WTC11 (cell line): Measurements from ENCODE around the gene SPIRE1. TPM values are rescaled to one million over a fixed set of nuclear protein-coding genes. Genes with fewer than 3 reads are reported as not detected.

ENCODE experiments used
- ATAC-seq: fragments of 200-7000 bp; cut with Tn5 transposase; 2 replicates; pipeline ENCODE4 v1.10.0; 2021; ENCODE audit warnings: mild to moderate bottlenecking, moderate library complexity
- CTCF ChIA-PET: fragments of 300-600 bp; sonication (Branson Sonifier 250); formaldehyde crosslinking; loops from one replicate; lab custom pipeline; 2021; ENCODE audit warnings: antibody characterized with exemption; lab: Charles Lee
- POLR2A ChIA-PET: fragments of 350-600 bp; sonication (Branson Sonifier 250); formaldehyde crosslinking; loops from one replicate; lab custom pipeline; 2021; ENCODE audit warnings: antibody characterized with exemption; lab: Charles Lee
- DNase-seq: peaks from one replicate; pipeline ENCODE4 v3.0.0; 2021; ENCODE audit warnings: low spot score
- H3K27ac Mint-ChIP-seq: 2 replicates; pipeline ENCODE4 v1.8.0; 2021; ENCODE audit warnings: mixed read lengths
- H3K27me3 Mint-ChIP-seq: 2 replicates; pipeline ENCODE4 v1.8.0; 2021; ENCODE audit warnings: low read depth, mild to moderate bottlenecking, moderate library complexity, mixed read lengths
- H3K36me3 Mint-ChIP-seq: 2 replicates; pipeline ENCODE4 v1.8.0; 2021; ENCODE audit warnings: mixed read lengths
- H3K4me1 Mint-ChIP-seq: 2 replicates; pipeline ENCODE4 v1.8.0; 2022; ENCODE audit warnings: mixed read lengths
- H3K4me3 Mint-ChIP-seq: 2 replicates; pipeline ENCODE4 v1.8.0; 2021; ENCODE audit warnings: mild to moderate bottlenecking, moderate library complexity, mixed read lengths
- H3K9me3 Mint-ChIP-seq: 2 replicates; pipeline ENCODE4 v1.8.0; 2021; ENCODE audit warnings: mixed read lengths
- AR ChIP-seq: fragments of 250-450 bp; sonication (Bioruptor Pico); IDR thresholded peaks from 2 replicates; pipeline ENCODE4 v1.9.0; 2021; ENCODE audit warnings: mild to moderate bottlenecking
- E2F5 ChIP-seq: sonication (generic); formaldehyde crosslinking; IDR thresholded peaks from 2 replicates; pipeline ENCODE4 v1.8.1; 2022; ENCODE audit warnings: mild to moderate bottlenecking, moderate library complexity, missing genetic modification reagents
- EMX1 ChIP-seq: fragments of 250-450 bp; sonication (Bioruptor Pico); IDR thresholded peaks from 2 replicates; pipeline ENCODE4 v1.8.0; 2021; ENCODE audit warnings: mild to moderate bottlenecking
- FOXJ3 ChIP-seq: sonication (generic); formaldehyde crosslinking; IDR thresholded peaks from 2 replicates; pipeline ENCODE4 v1.9.0; 2021; ENCODE audit warnings: missing genetic modification reagents, mild to moderate bottlenecking, borderline replicate concordance
- FOXK1 ChIP-seq: sonication (generic); formaldehyde crosslinking; IDR thresholded peaks from 2 replicates; pipeline ENCODE4 v1.8.0; 2022; ENCODE audit warnings: mild to moderate bottlenecking, moderate library complexity, missing genetic modification reagents
- GTF2I ChIP-seq: fragments of 250-450 bp; sonication (Bioruptor Pico); conservative IDR thresholded peaks from 2 replicates; pipeline ENCODE4 v1.4.0; 2021; ENCODE audit warnings: mild to moderate bottlenecking
- NR1H2 ChIP-seq: sonication (generic); formaldehyde crosslinking; IDR thresholded peaks from 2 replicates; pipeline ENCODE4 v1.9.0; 2021; ENCODE audit warnings: mild to moderate bottlenecking, moderate library complexity, missing genetic modification reagents
- NR2C2 ChIP-seq: sonication (generic); formaldehyde crosslinking; IDR thresholded peaks from 2 replicates; pipeline ENCODE4 v1.8.0; 2022; ENCODE audit warnings: mild to moderate bottlenecking, missing genetic modification reagents
- NR3C1 ChIP-seq: sonication (generic); formaldehyde crosslinking; conservative IDR thresholded peaks from 2 replicates; pipeline ENCODE4 v1.8.1; 2023; ENCODE audit warnings: low read depth, mild to moderate bottlenecking, missing genetic modification reagents
- PRRX2 ChIP-seq: fragments of 250-450 bp; sonication (Bioruptor Pico); IDR thresholded peaks from 2 replicates; pipeline ENCODE4 v1.8.0; 2021; ENCODE audit warnings: mild to moderate bottlenecking
- SMAD3 ChIP-seq: sonication (generic); formaldehyde crosslinking; IDR thresholded peaks from 2 replicates; pipeline ENCODE4 v1.8.0; 2022; ENCODE audit warnings: missing genetic modification reagents, mild to moderate bottlenecking, borderline replicate concordance
- TEAD4 ChIP-seq: sonication (generic); formaldehyde crosslinking; IDR thresholded peaks from 2 replicates; pipeline ENCODE4 v1.8.0; 2022; ENCODE audit warnings: mild to moderate bottlenecking, missing genetic modification reagents
- TP53 ChIP-seq: sonication (generic); formaldehyde crosslinking; IDR thresholded peaks from 2 replicates; pipeline ENCODE4 v1.8.1; 2023; ENCODE audit warnings: mild to moderate bottlenecking, missing genetic modification reagents
- ZBTB21 ChIP-seq: sonication (generic); formaldehyde crosslinking; IDR thresholded peaks from 2 replicates; pipeline ENCODE4 v1.8.1; 2023; ENCODE audit warnings: mild to moderate bottlenecking, missing genetic modification reagents, borderline replicate concordance
- ZNF219 ChIP-seq: sonication (generic); formaldehyde crosslinking; IDR thresholded peaks from 2 replicates; pipeline ENCODE4 v1.8.0; 2023; ENCODE audit warnings: missing genetic modification reagents, mild to moderate bottlenecking, borderline replicate concordance
- ZNF232 ChIP-seq: sonication (generic); formaldehyde crosslinking; IDR thresholded peaks from 2 replicates; pipeline ENCODE4 v1.8.0; 2022; ENCODE audit warnings: mild to moderate bottlenecking, missing genetic modification reagents
- ZNF263 ChIP-seq: sonication (generic); formaldehyde crosslinking; IDR thresholded peaks from 2 replicates; pipeline ENCODE4 v1.8.1; 2022; ENCODE audit warnings: low read depth, mild to moderate bottlenecking, moderate library complexity, missing genetic modification reagents
- ZNF317 ChIP-seq: sonication (generic); formaldehyde crosslinking; IDR thresholded peaks from 2 replicates; pipeline ENCODE4 v1.8.1; 2023; ENCODE audit warnings: low read depth, mild to moderate bottlenecking, moderate library complexity, missing genetic modification reagents, borderline replicate concordance
- ZNF416 ChIP-seq: fragments of 250-450 bp; sonication (Bioruptor Pico); IDR thresholded peaks from 2 replicates; pipeline ENCODE4 v1.9.0; 2021; ENCODE audit warnings: mild to moderate bottlenecking, inconsistent platforms
- total RNA-seq: library from RNA; stranded (reverse); gene quantifications from 3 replicates; pipeline ENCODE4 v1.2.3, GENCODE V29; 2021
- TF ChIP-seq, protein P1 (sequence below): sonication (generic); formaldehyde crosslinking; IDR thresholded peaks from 2 replicates; pipeline ENCODE4 v1.8.0; 2022; ENCODE audit warnings: mild to moderate bottlenecking, missing genetic modification reagents
- TF ChIP-seq, protein P2 (sequence below): sonication (generic); formaldehyde crosslinking; IDR thresholded peaks from 2 replicates; pipeline ENCODE4 v1.8.1; 2023; ENCODE audit warnings: mild to moderate bottlenecking, missing genetic modification reagents, moderate library complexity
- TF ChIP-seq, protein P3 (sequence below): fragments of 250-450 bp; sonication (Bioruptor Pico); IDR thresholded peaks from 2 replicates; pipeline ENCODE4 v1.9.0; 2021; ENCODE audit warnings: mild to moderate bottlenecking
- TF ChIP-seq, protein P4 (sequence below): sonication (generic); formaldehyde crosslinking; IDR thresholded peaks from 2 replicates; pipeline ENCODE4 v1.8.1; 2023; ENCODE audit warnings: mild to moderate bottlenecking, moderate library complexity, missing genetic modification reagents
- TF ChIP-seq, protein P5 (sequence below): sonication (generic); formaldehyde crosslinking; conservative IDR thresholded peaks from 2 replicates; pipeline ENCODE4 v1.8.1; 2023; ENCODE audit warnings: mild to moderate bottlenecking, low read depth, missing genetic modification reagents, moderate library complexity

The SPIRE1 gene
- total RNA-seq, 1 experiment from 2014 or later: 19.3 TPM

GRCh38 chr18:12476955-12477354 lies 181.0 kb downstream of the SPIRE1 start (continued):
- TF ChIP-seq, protein P1, sequence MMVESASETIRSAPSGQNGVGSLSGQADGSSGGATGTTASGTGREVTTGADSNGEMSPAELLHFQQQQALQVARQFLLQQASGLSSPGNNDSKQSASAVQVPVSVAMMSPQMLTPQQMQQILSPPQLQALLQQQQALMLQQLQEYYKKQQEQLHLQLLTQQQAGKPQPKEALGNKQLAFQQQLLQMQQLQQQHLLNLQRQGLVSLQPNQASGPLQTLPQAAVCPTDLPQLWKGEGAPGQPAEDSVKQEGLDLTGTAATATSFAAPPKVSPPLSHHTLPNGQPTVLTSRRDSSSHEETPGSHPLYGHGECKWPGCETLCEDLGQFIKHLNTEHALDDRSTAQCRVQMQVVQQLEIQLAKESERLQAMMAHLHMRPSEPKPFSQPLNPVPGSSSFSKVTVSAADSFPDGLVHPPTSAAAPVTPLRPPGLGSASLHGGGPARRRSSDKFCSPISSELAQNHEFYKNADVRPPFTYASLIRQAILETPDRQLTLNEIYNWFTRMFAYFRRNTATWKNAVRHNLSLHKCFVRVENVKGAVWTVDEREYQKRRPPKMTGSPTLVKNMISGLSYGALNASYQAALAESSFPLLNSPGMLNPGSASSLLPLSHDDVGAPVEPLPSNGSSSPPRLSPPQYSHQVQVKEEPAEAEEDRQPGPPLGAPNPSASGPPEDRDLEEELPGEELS (CRISPR knock-in tag): no peak
- TF ChIP-seq AR (CRISPR knock-in tag) (no peak), NR3C1 (CRISPR knock-in tag) (no peak), ZNF232 (CRISPR knock-in tag) (no peak), GTF2I (no peak), FOXJ3 (CRISPR knock-in tag) (no peak), TEAD4 (CRISPR knock-in tag) (no peak), NR2C2 (no peak), PRRX2 (no peak), NR1H2 (CRISPR knock-in tag) (no peak)
- TF ChIP-seq, protein P2, sequence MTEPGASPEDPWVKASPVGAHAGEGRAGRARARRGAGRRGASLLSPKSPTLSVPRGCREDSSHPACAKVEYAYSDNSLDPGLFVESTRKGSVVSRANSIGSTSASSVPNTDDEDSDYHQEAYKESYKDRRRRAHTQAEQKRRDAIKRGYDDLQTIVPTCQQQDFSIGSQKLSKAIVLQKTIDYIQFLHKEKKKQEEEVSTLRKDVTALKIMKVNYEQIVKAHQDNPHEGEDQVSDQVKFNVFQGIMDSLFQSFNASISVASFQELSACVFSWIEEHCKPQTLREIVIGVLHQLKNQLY (CRISPR knock-in tag): no peak

DNA sequence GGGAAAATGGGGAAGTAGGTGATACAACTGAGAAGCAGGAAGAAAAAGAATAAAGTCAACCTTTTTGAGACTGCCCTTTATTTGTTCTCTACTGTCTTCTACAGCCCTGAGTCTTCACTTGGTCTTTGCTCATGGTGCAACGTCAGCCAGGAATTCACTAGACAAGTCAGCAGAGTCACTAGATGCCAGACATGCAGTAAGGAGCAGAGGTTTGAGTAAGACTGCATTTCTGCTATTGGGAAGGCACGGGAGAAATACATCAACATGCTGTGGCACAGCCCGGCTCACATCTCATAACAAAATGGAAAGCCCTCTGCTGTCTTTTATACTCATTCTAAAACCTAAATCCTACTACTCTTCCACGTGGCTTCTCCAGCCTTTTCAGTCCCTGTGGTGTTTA lies 183.0 kb downstream of the SPIRE1 start:
- Mint-ChIP-seq H3K4me1 (peaks cover 12% of the 10 kb centered on the region), H3K27ac (peak overlapping the region; percentile 67; the same call in 1 of the 2 replicates), H3K36me3 (no peaks in the 10 kb centered on the region), H3K4me3 (no peak overlapping the region)
- TF ChIP-seq ZNF317 (CRISPR knock-in tag) (no peak), GTF2I (no peak), ZNF416 (no peak), ZBTB21 (CRISPR knock-in tag) (no peak), FOXK1 (no peak), SMAD3 (CRISPR knock-in tag) (no peak), TP53 (CRISPR knock-in tag) (no peak), EMX1 (CRISPR knock-in tag) (no peak), ZNF219 (CRISPR knock-in tag) (no peak), ZNF263 (CRISPR knock-in tag) (no peak)
- TF ChIP-seq, protein P3, sequence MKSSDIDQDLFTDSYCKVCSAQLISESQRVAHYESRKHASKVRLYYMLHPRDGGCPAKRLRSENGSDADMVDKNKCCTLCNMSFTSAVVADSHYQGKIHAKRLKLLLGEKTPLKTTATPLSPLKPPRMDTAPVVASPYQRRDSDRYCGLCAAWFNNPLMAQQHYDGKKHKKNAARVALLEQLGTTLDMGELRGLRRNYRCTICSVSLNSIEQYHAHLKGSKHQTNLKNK: no peak
- TF ChIP-seq, all 79 proteins: peak for 0
- ChIA-PET CTCF (no interaction called here), POLR2A (no interaction called here)
- DNase-seq (no peak), ATAC-seq (no peak)
- H3K9me3 Mint-ChIP-seq: no peaks in the 10 kb centered on the region
- no peaks in the 10 kb centered on the region for H3K27me3 Mint-ChIP-seq

GRCh38 chr18:12474146-12474545 lies 183.8 kb downstream of the SPIRE1 start:
- no peak for DNase-seq
- no peaks in the 10 kb centered on the region for H3K36me3 Mint-ChIP-seq
- H3K4me1 Mint-ChIP-seq: peaks cover 7% of the 10 kb centered on the region
- ChIA-PET CTCF (no interaction called here), POLR2A (no interaction called here)
- no peak overlapping the region for H3K4me3 Mint-ChIP-seq
- H3K27ac Mint-ChIP-seq: no peak overlapping the region
- H3K27me3 Mint-ChIP-seq: no peaks in the 10 kb centered on the region
- no peak for ATAC-seq
- H3K9me3 Mint-ChIP-seq: no peaks in the 10 kb centered on the region
- TF ChIP-seq, protein P4, sequence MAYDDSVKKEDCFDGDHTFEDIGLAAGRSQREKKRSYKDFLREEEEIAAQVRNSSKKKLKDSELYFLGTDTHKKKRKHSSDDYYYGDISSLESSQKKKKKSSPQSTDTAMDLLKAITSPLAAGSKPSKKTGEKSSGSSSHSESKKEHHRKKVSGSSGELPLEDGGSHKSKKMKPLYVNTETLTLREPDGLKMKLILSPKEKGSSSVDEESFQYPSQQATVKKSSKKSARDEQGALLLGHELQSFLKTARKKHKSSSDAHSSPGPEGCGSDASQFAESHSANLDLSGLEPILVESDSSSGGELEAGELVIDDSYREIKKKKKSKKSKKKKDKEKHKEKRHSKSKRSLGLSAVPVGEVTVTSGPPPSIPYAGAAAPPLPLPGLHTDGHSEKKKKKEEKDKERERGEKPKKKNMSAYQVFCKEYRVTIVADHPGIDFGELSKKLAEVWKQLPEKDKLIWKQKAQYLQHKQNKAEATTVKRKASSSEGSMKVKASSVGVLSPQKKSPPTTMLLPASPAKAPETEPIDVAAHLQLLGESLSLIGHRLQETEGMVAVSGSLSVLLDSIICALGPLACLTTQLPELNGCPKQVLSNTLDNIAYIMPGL (CRISPR knock-in tag): no peak
- TF ChIP-seq ZNF263 (CRISPR knock-in tag): no peak
- no peak for TF ChIP-seq NR3C1 (CRISPR knock-in tag)
- no peak for TF ChIP-seq E2F5
- TF ChIP-seq, protein P5, sequence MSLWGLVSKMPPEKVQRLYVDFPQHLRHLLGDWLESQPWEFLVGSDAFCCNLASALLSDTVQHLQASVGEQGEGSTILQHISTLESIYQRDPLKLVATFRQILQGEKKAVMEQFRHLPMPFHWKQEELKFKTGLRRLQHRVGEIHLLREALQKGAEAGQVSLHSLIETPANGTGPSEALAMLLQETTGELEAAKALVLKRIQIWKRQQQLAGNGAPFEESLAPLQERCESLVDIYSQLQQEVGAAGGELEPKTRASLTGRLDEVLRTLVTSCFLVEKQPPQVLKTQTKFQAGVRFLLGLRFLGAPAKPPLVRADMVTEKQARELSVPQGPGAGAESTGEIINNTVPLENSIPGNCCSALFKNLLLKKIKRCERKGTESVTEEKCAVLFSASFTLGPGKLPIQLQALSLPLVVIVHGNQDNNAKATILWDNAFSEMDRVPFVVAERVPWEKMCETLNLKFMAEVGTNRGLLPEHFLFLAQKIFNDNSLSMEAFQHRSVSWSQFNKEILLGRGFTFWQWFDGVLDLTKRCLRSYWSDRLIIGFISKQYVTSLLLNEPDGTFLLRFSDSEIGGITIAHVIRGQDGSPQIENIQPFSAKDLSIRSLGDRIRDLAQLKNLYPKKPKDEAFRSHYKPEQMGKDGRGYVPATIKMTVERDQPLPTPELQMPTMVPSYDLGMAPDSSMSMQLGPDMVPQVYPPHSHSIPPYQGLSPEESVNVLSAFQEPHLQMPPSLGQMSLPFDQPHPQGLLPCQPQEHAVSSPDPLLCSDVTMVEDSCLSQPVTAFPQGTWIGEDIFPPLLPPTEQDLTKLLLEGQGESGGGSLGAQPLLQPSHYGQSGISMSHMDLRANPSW (CRISPR knock-in tag): no peak
